Endothelial cell of umbilical vein (primary cell): ENCODE measurements around the gene SLC9C1. TPM values are rescaled to one million over a fixed set of nuclear protein-coding genes. Genes with fewer than 3 reads are reported as not detected.

ENCODE experiments used
- BruUV-seq: library from RNA; stranded (reverse); fragments of 400-500 nt; replicated peaks from 2 replicates; lab custom pipeline; 2021; lab: Mats Ljungman, UMichigan
- CTCF ChIA-PET: fragments of 300-600, 350-600 bp; sonication (Branson Sonifier 250); formaldehyde crosslinking; loops from one replicate; lab custom pipeline; 2021; ENCODE audit warnings: antibody characterized with exemption, inconsistent platforms; lab: Charles Lee
- POLR2A ChIA-PET: fragments of 300-600, 350-600 bp; sonication (Branson Sonifier 250); formaldehyde crosslinking; loops from one replicate; lab custom pipeline; 2021; ENCODE audit warnings: antibody characterized with exemption, inconsistent platforms; lab: Charles Lee
- DNase-seq: peaks from one replicate; pipeline ENCODE4 v3.0.0-alpha.2; 2011; ENCODE audit warnings: low read depth, low spot score
- FAIRE-seq: peaks from 2 replicates; lab custom pipeline; 2011; peaks lifted over from hg19 to GRCh38; lab: Jason Lieb, UNC
- H2AFZ ChIP-seq: 2 replicates; pipeline ENCODE4 v1.6.0; 2012; ENCODE audit warnings: low read depth, low read length, control low read depth, inconsistent platforms
- H3K27ac ChIP-seq: 2 replicates; pipeline ENCODE4 v1.5.1; 2011; ENCODE audit warnings: low read depth, mild to moderate bottlenecking, control low read depth, low read length, moderate library complexity; ENCODE audit not compliant: insufficient read depth
- H3K27me3 ChIP-seq, 2 experiments: 2 replicates each; pipeline versions ENCODE4 v1.6.0 to v1.6.1; 2011; ENCODE audit warnings: low read length in 2 of 2, mixed read lengths in 1 of 2; ENCODE audit not compliant: control insufficient read depth in 2 of 2, insufficient read depth in 2 of 2
- H3K36me3 ChIP-seq, 2 experiments: 2 replicates in 1 of 2; 3 replicates in 1 of 2; pipeline ENCODE4 v1.5.1; 2011; ENCODE audit warnings: low read length in 2 of 2, mild to moderate bottlenecking in 1 of 2, moderate library complexity in 1 of 2; ENCODE audit not compliant: control insufficient read depth in 2 of 2, insufficient read depth in 2 of 2; ENCODE audit errors: extremely low read depth in 1 of 2
- H3K4me1 ChIP-seq: 3 replicates; pipeline ENCODE4 v1.5.1; 2011; ENCODE audit warnings: mild to moderate bottlenecking, low read length; ENCODE audit not compliant: control insufficient read depth, insufficient read depth; ENCODE audit errors: extremely low read depth
- H3K4me2 ChIP-seq: 2 replicates; pipeline ENCODE4 v1.6.1; 2011; ENCODE audit warnings: low read length, control low read depth, mixed read lengths; ENCODE audit not compliant: insufficient read depth
- H3K4me3 ChIP-seq, 3 experiments: fragments of 200-600 bp in 1 of 3; sonication (generic), shearing (Covaris generic) in 1 of 3; replicated peaks in 1 of 3; 2 replicates each; pipeline ENCODE4 v1.5.1; 2011 to 2016; ENCODE audit warnings: control low read depth in 3 of 3, low read length in 3 of 3, mild to moderate bottlenecking in 2 of 3, inconsistent platforms in 1 of 3, low read depth in 1 of 3, moderate library complexity in 1 of 3; ENCODE audit not compliant: insufficient read depth in 1 of 3
- H3K79me2 ChIP-seq: 2 replicates; pipeline ENCODE4 v1.6.0; 2012; ENCODE audit warnings: low read length, inconsistent platforms; ENCODE audit not compliant: control insufficient read depth, insufficient read depth
- H3K9ac ChIP-seq: replicated peaks from 2 replicates; pipeline ENCODE3; 2011; ENCODE audit warnings: low read length, control low read depth; ENCODE audit not compliant: insufficient read depth; ENCODE audit errors: extremely low read depth
- H3K9me1 ChIP-seq: replicated peaks from 3 replicates; pipeline ENCODE4 v1.6.0; 2011; ENCODE audit warnings: mild to moderate bottlenecking, low read length; ENCODE audit not compliant: control insufficient read depth, insufficient read depth; ENCODE audit errors: extremely low read depth
- H3K9me3 ChIP-seq: replicated peaks from 2 replicates; pipeline ENCODE4 v1.5.1; 2012; ENCODE audit warnings: low read length, inconsistent platforms; ENCODE audit not compliant: control insufficient read depth, insufficient read depth
- H4K20me1 ChIP-seq: replicated peaks from 2 replicates; pipeline ENCODE3; 2011; ENCODE audit warnings: mild to moderate bottlenecking, low read length; ENCODE audit not compliant: control insufficient read depth, insufficient read depth; ENCODE audit errors: extremely low read depth
- FOS ChIP-seq: IDR thresholded peaks from 2 replicates; pipeline ENCODE4 v1.6.1; 2011; ENCODE audit warnings: mild to moderate bottlenecking, low read length, moderate library complexity, borderline replicate concordance; ENCODE audit not compliant: insufficient read depth
- GATA2 ChIP-seq: IDR thresholded peaks from 2 replicates; pipeline ENCODE4 v1.7.0; 2011; ENCODE audit warnings: low read depth, mild to moderate bottlenecking, moderate library complexity, mixed read lengths, low read length; ENCODE audit not compliant: insufficient read length, insufficient read depth
- JUN ChIP-seq: IDR thresholded peaks from 2 replicates; pipeline ENCODE4 v1.6.1; 2011; ENCODE audit warnings: borderline replicate concordance, low read depth; ENCODE audit not compliant: insufficient read length, insufficient read depth
- MYC ChIP-seq: IDR thresholded peaks from one replicate; pipeline ENCODE4 v1.6.1; 2011; ENCODE audit warnings: mild to moderate bottlenecking, low read depth, low read length
- POLR2A ChIP-seq: IDR thresholded peaks from 2 replicates; pipeline ENCODE4 v1.6.1; 2012; ENCODE audit warnings: low read depth, mild to moderate bottlenecking, control low read depth, low read length
- POLR2AphosphoS5 ChIP-seq: IDR thresholded peaks from 2 replicates; pipeline ENCODE4 v1.6.1; 2012; ENCODE audit warnings: low read depth, mild to moderate bottlenecking, control low read depth, low read length, moderate library complexity; ENCODE audit not compliant: insufficient read depth
- dilution Hi-C: fragments of 300-500 bp; cut with MboI; formaldehyde crosslinking; loops from one replicate; pipeline ENCODE4 v1.15.0; 2019; ENCODE audit warnings: low sequenced_read_pairs; ENCODE audit not compliant: extremely low pct_ligation_motif_present
- intact Hi-C: fragments of 100-400 bp; cut with micrococcal nuclease; formaldehyde crosslinking; loops from one replicate; pipeline ENCODE4 v1.10.0; 2022
- polyA plus RNA-seq, 4 experiments: library from polyadenylated mRNA; depleted of rRNA in 3 of 4; stranded (reverse) in 3 of 4; unstranded in 1 of 4; fragments of >200 nt; gene quantifications; 2 replicates each; pipeline versions ENCODE4 v1.2.1 to v1.2.3, GENCODE V29; 2011 to 2012; ENCODE audit warnings: missing spikeins in 1 of 4
- total RNA-seq: library from RNA; stranded (reverse); gene quantifications from 2 replicates; pipeline ENCODE4 v1.2.3, GENCODE V29; 2021
- TF ChIP-seq, protein P1 (sequence below), 2 donors: IDR thresholded peaks; 1 replicate in 1 of 2; 2 replicates in 1 of 2; pipeline ENCODE4 v1.5.1; 2011; ENCODE audit warnings: low read length in 2 of 2, mild to moderate bottlenecking in 2 of 2, moderate library complexity in 2 of 2, control low read depth in 1 of 2, inconsistent platforms in 1 of 2, low read depth in 1 of 2; ENCODE audit not compliant: insufficient read depth in 1 of 2; ENCODE audit errors: extremely low read depth in 1 of 2
- TF ChIP-seq, protein P2 (sequence below): IDR thresholded peaks from 2 replicates; pipeline ENCODE4 v1.6.1; 2011; ENCODE audit not compliant: insufficient read depth, insufficient read length

The SLC9C1 gene
- total and polyA plus RNA-seq, 2 donors (not counting 3 experiments of a cell fraction or from before 2014, with no cell fraction given): not detected

DNA sequence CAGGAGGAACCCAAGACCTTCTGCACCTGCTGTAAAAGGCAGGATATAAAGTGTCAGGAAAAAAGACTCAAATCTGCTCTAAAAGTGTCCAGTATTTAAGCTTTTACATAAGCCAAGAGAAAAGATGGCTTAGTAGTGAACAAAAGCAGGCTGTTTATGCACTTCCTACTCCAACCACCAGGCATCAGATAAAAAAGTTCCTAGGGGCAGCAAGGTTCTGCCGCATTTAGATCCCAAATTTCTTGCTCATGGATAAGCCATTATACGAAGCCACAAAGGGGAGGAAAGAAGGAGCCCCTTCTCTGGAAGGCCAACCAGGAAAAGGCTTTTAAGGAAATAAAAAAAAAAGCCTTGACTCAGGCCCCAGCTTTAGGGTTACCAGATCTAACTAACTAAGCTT is 10.6 kb upstream of the SLC9C1 start:
- no TSS peak for BruUV-seq
- Histone ChIP-seq H3K9me1 (no peaks in the 10 kb centered on the region), H4K20me1 (no peaks in the 10 kb centered on the region), H3K4me3 (no peak overlapping the region), H3K27me3 (no peaks in the 10 kb centered on the region), H2AFZ (peak overlapping the region; percentile 99), H3K9me3 (no peaks in the 10 kb centered on the region), H3K4me1 (peaks cover 8% of the 10 kb centered on the region), H3K27ac (no peak overlapping the region), H3K79me2 (no peaks in the 10 kb centered on the region), H3K36me3 (no peaks in the 10 kb centered on the region), H3K4me2 (peak overlapping the region; percentile 71), H3K9ac (no peak overlapping the region)
- ChIA-PET POLR2A (no interaction called here), CTCF (interaction anchor here (0.7 to 4.7 kb wide), 15 partner anchors 9 to 585 kb away, joined by 3 to 64 read pairs (median 5); partner anchors contain the start of genes ATG3, CD200, SLC35A5 and SLC9C1)
- TF ChIP-seq POLR2AphosphoS5: no peak
- TF ChIP-seq, protein P1, sequence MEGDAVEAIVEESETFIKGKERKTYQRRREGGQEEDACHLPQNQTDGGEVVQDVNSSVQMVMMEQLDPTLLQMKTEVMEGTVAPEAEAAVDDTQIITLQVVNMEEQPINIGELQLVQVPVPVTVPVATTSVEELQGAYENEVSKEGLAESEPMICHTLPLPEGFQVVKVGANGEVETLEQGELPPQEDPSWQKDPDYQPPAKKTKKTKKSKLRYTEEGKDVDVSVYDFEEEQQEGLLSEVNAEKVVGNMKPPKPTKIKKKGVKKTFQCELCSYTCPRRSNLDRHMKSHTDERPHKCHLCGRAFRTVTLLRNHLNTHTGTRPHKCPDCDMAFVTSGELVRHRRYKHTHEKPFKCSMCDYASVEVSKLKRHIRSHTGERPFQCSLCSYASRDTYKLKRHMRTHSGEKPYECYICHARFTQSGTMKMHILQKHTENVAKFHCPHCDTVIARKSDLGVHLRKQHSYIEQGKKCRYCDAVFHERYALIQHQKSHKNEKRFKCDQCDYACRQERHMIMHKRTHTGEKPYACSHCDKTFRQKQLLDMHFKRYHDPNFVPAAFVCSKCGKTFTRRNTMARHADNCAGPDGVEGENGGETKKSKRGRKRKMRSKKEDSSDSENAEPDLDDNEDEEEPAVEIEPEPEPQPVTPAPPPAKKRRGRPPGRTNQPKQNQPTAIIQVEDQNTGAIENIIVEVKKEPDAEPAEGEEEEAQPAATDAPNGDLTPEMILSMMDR (IDR thresholded peaks at IDR 0.05; ENCODE audit: extremely low read depth in 1 of 2, insufficient read depth in 1 of 2, low read depth in 1 of 2, low read length in 2 of 2): peak; percentile 18 to 21
- intact Hi-C loops: no loop called here
- dilution Hi-C loops: no loop called here
- FAIRE-seq (no peak), DNase-seq (no peak)

DNA sequence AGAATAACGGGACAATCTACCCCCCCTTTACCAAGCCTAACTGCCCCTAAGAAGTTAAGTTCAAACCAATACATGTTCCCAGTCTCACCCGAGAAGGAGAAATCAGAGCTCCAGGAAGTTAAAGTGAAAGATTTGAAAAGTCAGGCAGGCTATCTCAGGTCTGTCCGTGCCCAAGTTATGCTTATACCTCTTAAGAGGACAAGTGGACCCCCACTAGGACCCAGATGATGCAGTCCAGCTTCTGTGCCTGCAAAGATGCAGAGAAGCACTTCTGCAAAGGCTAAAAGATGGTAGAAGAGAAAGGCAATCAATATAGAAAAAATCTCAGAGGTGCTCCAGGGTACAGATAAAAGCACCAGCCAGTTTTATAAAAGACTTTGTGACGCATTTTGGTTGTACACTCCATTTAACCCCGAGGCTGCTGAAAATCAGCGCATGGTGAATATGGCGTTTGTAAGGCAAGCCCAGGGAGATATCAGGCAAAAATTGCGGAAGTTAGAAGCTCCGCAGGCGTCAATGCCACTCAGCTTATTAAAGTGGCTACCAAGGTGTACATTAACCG is 9.8 kb upstream of the SLC9C1 start:
- peak; percentile 53 for DNase-seq
- Histone ChIP-seq H3K9me3 (no peaks in the 10 kb centered on the region), H3K27me3 (no peaks in the 10 kb centered on the region), H3K27ac (no peak overlapping the region), H3K9ac (peak overlapping the region; percentile 22), H2AFZ (peak overlapping the region; percentile 99), H4K20me1 (no peaks in the 10 kb centered on the region), H3K4me1 (peaks cover 8% of the 10 kb centered on the region), H3K4me2 (peak overlapping the region; percentile 71), H3K79me2 (no peaks in the 10 kb centered on the region), H3K9me1 (no peaks in the 10 kb centered on the region), H3K36me3 (no peaks in the 10 kb centered on the region), H3K4me3 (peak overlapping the region; percentile 11 to 53 (median 43))
- POLR2A ChIA-PET: no interaction called here
- intact Hi-C loops: no loop called here
- dilution Hi-C loops: no loop called here
- no TSS peak for BruUV-seq
- TF ChIP-seq, protein P2, sequence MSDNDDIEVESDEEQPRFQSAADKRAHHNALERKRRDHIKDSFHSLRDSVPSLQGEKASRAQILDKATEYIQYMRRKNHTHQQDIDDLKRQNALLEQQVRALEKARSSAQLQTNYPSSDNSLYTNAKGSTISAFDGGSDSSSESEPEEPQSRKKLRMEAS: no peak
- TF ChIP-seq JUN (no peak), GATA2 (no peak), POLR2A (no peak), POLR2AphosphoS5 (no peak), FOS (no peak), MYC (no peak)
- TF ChIP-seq, protein P1 (IDR thresholded peaks at IDR 0.05; ENCODE audit: extremely low read depth in 1 of 2, insufficient read depth in 1 of 2, low read depth in 1 of 2, low read length in 2 of 2): no peak
- no peak for FAIRE-seq
- CTCF ChIA-PET: interaction anchor here (0.7 to 4.7 kb wide), 16 partner anchors 10 to 675 kb away, joined by 3 to 64 read pairs (median 5); partner anchors contain the start of genes ATG3, CD200, SLC35A5 and SLC9C1
